DND-41 (cell line): ENCODE measurements around the gene OSBPL1A.

Experiments used
- EZH2 ChIP-seq: IDR thresholded peaks from 3 replicates; pipeline ENCODE4 v1.6.1; 2012; ENCODE audit warnings: borderline replicate concordance, low read depth, mild to moderate bottlenecking, moderate library complexity, low read length, inconsistent platforms; ENCODE audit not compliant: severe bottlenecking
- TF ChIP-seq, protein P1 (sequence below): IDR thresholded peaks from 2 replicates; pipeline ENCODE4 v1.5.1; 2012; ENCODE audit warnings: borderline replicate concordance, low read length, moderate library complexity, mild to moderate bottlenecking; ENCODE audit not compliant: poor library complexity, severe bottlenecking; ENCODE audit errors: extremely low read depth

DNA sequence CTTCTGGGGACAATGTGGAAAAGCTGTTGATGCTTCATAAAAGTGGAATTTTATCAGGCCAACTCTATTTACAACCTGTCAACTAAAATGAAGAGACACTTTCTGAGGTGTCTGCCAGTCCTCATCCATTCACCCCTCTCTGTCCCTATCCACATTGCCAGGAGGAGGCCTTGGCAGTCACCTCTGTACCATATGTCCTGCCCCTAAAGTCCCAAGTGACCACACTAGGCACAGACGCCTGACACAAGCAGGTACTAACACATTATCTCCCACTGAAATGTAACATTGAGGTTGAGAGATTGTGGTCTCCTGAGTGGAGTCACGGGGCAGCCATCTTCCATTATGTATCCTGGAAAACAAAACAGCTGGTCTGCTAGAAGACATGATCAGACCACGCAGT lies 71.4 kb downstream of the OSBPL1A start:
- TF ChIP-seq, protein P1, sequence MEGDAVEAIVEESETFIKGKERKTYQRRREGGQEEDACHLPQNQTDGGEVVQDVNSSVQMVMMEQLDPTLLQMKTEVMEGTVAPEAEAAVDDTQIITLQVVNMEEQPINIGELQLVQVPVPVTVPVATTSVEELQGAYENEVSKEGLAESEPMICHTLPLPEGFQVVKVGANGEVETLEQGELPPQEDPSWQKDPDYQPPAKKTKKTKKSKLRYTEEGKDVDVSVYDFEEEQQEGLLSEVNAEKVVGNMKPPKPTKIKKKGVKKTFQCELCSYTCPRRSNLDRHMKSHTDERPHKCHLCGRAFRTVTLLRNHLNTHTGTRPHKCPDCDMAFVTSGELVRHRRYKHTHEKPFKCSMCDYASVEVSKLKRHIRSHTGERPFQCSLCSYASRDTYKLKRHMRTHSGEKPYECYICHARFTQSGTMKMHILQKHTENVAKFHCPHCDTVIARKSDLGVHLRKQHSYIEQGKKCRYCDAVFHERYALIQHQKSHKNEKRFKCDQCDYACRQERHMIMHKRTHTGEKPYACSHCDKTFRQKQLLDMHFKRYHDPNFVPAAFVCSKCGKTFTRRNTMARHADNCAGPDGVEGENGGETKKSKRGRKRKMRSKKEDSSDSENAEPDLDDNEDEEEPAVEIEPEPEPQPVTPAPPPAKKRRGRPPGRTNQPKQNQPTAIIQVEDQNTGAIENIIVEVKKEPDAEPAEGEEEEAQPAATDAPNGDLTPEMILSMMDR: no peak
- TF ChIP-seq EZH2: no peak
